Measurements from ENCODE around the gene LRP5.
"Not testable (repeated sequence)": the region's sequence is repeated elsewhere in the genome, so short reads cannot be mapped to it uniquely, and the experiment has no call there.

Gene LRP5

DNA sequence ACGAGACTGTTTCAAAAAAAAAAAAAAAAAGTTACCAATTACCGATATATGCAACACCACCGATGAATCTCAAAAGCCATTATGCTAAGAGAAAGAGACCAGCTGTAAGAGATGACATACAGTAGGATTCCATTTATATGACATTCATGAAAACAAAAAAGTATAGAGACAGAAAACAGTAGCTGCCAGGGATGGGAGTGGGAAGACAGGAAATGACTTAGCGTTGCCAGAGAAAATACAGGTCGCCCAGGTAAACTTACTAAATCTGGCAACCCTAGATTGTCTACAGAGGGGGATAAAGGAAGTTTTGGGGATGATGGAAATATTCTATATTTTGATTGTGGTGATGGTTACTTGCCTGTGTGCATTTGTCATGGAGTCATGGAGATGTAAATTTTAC is 32.7 kb upstream of the LRP5 start:
- intact Hi-C loops (cut with DNase I), result no loop called here
- no peak for DNase-seq

DNA sequence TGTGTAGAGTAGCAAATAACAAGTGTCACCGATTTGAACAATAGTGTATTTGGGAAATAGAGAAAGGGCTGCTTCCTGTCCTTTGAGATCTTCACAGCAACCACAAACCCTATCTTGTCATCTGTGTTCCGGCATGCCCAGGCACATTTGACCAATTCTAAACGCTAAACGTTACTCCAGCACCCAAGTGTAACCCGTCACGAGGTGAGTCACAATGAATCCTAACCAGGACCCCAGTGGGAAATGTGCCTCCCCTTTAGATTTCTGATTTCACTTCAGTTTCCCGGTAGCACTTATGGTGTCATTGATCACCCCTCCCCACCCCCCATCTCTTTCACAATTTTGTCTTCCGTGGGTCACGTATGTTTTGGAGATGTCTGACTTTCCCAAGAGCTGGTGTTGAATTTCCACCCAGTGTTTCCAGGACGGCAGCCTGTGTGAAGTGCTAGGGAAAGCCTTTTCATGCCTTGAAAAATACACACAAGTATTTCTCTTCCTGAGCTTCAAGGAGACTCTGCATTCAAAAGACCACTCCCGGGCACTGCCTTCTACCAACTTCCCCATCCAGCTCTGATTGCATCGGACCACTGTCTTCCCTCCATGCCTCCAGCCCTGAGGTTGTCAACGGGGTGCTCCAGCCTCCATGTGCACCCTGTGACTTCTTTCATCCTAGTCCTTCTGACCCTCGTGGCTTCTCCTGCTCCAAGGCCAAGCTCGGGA is 30.1 kb upstream of the LRP5 start:
- intact Hi-C loops (cut with DNase I), result no loop called here
- DNase-seq, result peak in 1 of 10 donors; percentile 27

- intact Hi-C loops (cut with DNase I), result no loop called here
- peak in 1 of 10 donors; percentile 76 for DNase-seq
Observed at GRCh38 chr11:68282861-68283230, 29.5 kb upstream of the LRP5 start.

- intact Hi-C loops (cut with DNase I); DNase-seq: not testable (repeated sequence)
Observed at GRCh38 chr11:68284588-68284987, 27.8 kb upstream of the LRP5 start.

GRCh38 chr11:68287419-68287818 is 25.0 kb upstream of the LRP5 start:
- no peak for DNase-seq
- intact Hi-C loops (cut with DNase I), result no loop called here

DNA sequence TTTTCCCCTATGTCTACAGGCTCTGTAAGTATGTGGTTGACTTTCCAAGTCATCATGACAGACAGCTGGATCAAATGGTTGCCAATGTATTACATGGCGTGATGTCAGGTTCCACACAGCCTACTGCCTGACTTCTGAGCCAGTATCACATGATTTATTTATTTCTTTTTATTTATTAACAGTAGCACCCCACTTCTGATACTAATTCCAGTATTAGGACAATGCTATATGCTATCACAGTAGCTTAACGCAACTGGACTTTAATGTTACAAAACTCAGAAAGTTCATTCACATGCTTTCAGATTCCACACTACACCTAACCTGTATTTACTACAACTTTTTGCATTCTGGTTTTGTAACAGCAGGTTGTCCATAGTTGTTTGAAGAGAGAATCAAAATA is 22.9 kb upstream of the LRP5 start:
- intact Hi-C loops (cut with DNase I), result no loop called here
- DNase-seq, result no peak

DNA sequence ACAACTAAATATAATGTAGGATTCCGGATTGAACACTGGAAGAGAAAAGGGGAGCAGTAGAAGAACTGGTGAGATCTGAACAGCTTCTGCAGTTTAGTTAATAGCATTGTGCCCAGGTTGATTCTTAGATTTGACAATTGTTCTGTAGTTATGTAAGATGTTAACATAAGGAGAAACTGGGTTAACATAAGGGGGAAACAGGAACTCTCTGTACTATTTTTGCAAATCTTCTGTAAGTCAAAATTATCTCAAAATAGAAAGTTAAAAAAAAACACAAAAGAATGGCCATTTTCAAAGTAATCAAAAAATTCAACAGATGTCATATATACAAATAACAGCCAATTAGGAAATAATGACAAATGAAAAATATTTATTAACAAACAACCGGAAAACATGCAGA is 18.7 kb upstream of the LRP5 start:
- intact Hi-C loops (cut with DNase I), result no loop called here
- DNase-seq, result no peak

DNA sequence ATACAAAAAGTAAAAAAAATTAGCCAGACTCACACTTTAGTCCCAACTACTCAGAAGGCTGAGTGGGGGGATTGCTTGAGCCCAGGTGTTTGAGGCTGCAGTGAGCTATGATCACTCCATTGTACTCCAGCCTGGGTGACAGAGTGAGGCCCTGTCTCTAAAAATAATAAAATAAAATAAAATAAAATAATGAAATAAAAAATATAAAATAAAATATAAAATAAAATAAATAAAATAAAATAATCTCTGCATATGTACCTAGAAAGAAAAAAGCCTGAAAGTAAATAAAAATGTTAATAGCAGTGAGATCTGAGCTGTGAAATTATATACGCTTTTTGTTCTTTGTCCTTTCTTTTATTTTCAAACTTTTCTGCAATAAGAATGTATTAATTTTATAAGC is 17.1 kb upstream of the LRP5 start:
- intact Hi-C loops (cut with DNase I), result loop anchor here (5.0 kb wide), 1 partner anchor 78 kb away; no protein-coding TSS in a partner anchor
- peak in 1 of 10 donors; percentile 34 for DNase-seq

GRCh38 chr11:68295940-68296339 is 16.5 kb upstream of the LRP5 start:
- DNase-seq, result no peak
- intact Hi-C loops (cut with DNase I), result loop anchor here (5.0 kb wide), 1 partner anchor 79 kb away; no protein-coding TSS in a partner anchor

- intact Hi-C loops (cut with DNase I), result loop anchor here (5.0 kb wide), 1 partner anchor 79 kb away; no protein-coding TSS in a partner anchor
- DNase-seq, result peak in 1 of 10 donors; percentile 63
Observed at GRCh38 chr11:68296344-68297051, 15.9 kb upstream of the LRP5 start.

DNA sequence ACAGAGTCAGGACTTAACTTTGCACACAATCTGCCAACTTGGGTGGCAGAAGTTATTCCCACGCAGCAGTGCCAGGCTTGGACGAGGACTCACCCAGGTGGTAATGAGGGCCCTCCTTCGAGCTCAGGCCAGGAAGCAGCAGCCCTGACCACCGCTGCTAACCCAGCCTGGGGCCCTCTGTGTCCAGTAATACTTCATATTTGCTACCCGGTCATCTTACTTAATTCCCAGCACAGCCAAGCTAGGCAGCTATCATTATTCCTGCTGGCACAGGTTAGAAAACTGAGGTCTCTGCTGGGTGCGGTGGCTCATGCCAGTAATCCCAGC is 15.4 kb upstream of the LRP5 start:
- intact Hi-C loops (cut with DNase I), result loop anchor here (5.0 kb wide), 1 partner anchor 80 kb away; no protein-coding TSS in a partner anchor
- peak in 1 of 10 donors; percentile 62 for DNase-seq

DNA sequence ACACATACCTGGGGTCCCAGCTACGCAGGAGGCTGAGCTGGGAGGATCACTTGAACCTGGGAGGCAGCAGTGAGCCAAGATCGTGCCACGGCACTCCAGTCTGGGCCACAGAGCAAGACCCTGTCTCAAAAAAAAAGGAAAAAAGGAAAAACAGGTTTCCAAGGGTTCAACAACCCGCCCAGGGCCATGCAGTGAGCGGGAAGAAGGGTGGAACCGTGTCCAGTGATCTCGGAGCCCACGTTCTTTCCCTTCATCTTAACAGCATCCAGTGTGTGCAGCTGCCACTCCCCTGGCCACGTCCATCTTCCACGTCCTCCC is 14.9 kb upstream of the LRP5 start:
- no peak for DNase-seq
- intact Hi-C loops (cut with DNase I), result loop anchor here (5.0 kb wide), 1 partner anchor 80 kb away; no protein-coding TSS in a partner anchor

DNA sequence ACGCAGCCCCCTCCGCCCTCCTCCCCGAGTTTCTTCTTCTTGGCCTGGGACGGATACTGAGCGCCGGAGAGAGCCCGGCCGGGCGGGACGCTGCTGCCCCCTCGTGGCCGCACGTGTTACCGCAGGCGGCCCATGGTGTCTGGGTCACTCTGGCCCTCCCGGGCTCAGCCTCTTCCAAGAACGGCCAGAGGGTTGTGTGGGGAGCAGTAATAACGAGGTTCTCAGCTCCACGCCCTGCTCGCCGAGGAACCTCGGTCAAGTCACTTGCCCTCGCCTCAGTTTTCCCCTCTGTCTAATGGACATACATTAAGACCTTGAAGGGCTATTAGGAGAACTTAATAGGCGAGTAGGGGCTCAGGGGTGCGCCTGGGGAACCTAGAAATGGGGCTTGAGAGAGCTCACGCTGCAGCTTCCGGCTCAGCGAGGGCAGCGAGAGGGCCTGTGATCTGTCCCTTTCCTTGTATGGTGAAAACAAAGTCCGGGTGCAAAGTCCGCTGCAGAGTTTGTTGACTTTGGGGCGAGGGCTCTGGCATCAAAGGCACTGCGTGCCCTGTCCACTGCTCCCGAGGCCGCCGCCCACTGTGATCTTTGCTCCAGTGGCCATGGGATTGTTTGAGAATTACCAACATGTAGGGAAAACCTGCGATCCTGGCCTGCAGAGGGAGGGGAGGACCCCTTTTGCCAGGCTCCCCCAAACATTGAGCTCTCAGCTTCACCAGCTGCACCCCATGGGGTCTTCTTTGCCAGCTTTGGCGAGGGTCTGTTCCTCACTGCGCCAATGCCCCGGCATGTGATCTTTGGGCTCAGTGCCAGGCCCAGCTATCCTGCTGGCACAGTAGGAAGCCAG is 14.4 kb upstream of the LRP5 start:
- peak in 9 of 10 donors; percentile 43 to 96 (median 77) for DNase-seq
- intact Hi-C loops (cut with DNase I), result loop anchor here (1.0 to 5.0 kb wide), 2 partner anchors 41 to 81 kb away; no protein-coding TSS in a partner anchor

GRCh38 chr11:68298659-68299516 is 13.5 kb upstream of the LRP5 start:
- no peak for DNase-seq
- intact Hi-C loops (cut with DNase I), result loop anchor here (1.0 to 5.0 kb wide), 2 partner anchors 42 to 82 kb away; no protein-coding TSS in a partner anchor

DNA sequence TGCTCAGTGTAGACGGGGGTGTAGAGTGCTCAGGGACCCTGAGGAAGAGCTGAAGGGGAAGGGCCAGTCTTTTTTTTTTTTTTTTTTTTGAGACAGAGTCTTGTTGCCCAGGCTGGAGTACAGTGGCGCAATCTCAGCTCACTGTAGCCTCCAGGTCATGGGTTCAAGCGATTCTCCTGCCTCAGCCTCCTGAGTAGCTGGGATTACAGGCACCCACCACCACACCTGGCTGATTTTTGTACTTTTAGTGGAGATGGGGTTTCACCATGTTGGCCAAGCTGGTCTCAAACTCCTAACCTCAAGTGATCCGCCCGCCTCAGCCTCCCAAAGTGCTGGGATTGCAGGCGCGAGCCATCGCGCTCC is 12.9 kb upstream of the LRP5 start:
- intact Hi-C loops (cut with DNase I), result loop anchor here (5.0 kb wide), 1 partner anchor 82 kb away; no protein-coding TSS in a partner anchor
- DNase-seq, result not testable (repeated sequence)

DNA sequence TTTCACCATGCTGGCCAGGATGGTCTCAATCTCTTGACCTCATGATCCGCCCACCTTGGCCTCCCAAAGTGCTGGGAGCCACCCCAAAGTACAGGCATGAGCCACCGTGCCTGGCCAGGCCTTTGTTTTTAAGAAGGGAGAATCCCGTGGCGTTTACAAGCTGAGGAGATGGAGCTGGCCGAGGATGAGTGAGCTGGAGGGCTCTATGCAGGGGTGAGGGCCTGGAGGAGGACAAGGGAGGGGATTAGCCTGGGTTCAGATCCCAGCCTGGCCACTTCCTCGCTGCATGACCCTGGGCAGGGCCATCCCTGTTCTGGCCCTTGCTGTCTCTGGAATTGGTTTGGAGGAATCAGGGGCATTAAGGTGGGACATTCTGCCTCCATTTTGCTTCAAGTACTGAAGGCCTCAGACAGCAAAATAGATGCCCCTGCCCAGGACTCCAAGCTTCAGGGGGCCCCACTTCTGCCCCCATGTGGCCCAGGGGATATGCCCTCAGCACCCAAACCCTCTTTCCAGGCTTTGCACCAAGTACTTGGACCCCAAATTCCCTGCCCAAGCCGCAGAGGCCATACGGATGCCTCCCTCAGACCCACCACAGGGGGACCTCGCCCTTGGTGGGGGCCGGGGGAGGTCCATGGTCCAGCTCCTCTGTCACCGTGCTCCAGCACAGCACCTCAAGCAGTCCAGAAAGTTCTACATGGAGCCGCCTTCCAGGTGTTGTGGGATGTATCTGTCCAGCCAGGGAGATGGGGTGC is 12.1 kb upstream of the LRP5 start:
- DNase-seq, result no peak
- intact Hi-C loops (cut with DNase I), result no loop called here

DNA sequence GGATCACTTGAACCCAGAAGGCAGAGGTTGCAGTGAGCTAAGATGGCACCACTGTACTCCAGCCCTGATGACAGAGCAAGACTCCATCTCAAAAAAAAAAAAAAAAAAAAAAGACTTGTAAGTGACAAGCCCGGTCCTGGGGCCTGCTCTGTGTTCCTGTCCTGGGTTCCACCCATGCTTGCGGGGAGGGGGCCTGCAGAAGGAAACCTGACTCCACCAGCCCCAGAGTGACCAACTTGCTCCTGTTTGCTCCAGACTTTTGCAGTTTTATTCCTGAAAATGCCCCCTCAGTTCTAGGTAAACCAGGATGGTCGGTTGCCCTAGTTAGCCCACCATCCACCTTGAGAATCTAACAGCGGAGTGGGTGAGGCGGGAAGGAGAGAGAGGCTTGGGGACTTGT is 10.1 kb upstream of the LRP5 start:
- peak in 1 of 10 donors; percentile 17 for DNase-seq
- intact Hi-C loops (cut with DNase I), result no loop called here

DNA sequence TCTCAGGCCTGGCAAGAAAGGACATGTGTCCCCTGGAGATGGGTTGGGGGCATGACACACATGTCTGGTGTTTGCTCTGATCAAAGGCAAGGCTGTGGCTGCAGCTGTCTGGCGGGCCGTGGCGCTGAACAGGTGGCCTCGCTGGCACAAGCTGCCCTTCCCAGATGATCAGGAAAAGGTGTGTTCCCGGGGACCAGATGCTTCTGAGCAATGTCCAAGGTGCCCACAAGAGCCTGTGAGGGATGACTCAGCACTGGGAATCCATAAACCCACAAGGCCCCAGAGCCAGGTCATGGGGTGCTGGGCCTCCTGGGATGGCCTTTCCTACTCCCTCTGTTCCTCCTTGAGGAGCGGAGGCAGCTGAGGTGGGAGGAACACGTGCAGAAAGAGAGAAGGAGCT is 9.7 kb upstream of the LRP5 start:
- DNase-seq, result peak in 1 of 10 donors; percentile 78
- intact Hi-C loops (cut with DNase I), result no loop called here

- DNase-seq, result peak in 1 of 10 donors; percentile 24
- intact Hi-C loops (cut with DNase I), result no loop called here
Observed at GRCh38 chr11:68303083-68303482, 9.3 kb upstream of the LRP5 start.

Data from posterior cingulate gyrus (tissue), 11 donors.